ENCODE results near the gene ANKRD17.

DNA sequence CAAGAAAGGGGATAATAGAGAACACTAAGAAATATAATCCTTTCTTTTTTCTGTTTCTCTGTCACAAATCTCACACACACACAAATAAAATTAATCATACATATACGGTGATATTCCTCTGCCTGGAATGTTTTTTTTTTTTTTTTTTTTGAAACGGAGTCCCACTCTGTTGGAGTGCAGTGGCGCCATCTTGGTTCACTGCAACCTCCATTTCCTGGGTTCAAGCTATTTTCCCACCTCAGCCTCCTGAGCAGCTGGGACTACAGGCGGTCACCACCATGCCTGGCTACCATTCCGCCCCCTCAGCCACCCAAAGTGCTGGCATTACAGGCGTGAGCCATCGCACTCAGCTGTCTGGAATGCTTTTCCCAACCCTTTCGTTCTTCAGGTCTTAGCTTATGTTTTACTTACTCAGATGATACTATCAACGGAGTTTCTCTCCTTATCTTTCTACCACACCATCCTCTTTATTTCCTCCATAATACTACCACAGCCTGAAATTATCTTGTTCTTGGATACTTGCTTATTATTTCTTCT, 69.3 kb downstream of the ANKRD17 start:
- TF ChIP-seq POLR2A (IDR thresholded peaks at IDR 0.05; ENCODE audit: low read depth, low read length) = no peak
- no peak for TF ChIP-seq CTCF (IDR thresholded peaks at IDR 0.05; ENCODE audit: extremely low read depth in 1 of 2, insufficient read depth in 1 of 2, low read depth in 1 of 2, low read length in 2 of 2)
